GM19023 (cell line): ENCODE measurements around the gene B4GALT2.

ENCODE experiments used
- ATAC-seq: cut with Tn5 transposase; IDR thresholded peaks from one replicate; pipeline ENCODE4 v1.9.1; 2021; ENCODE audit warnings: mild to moderate bottlenecking, moderate library complexity; ENCODE audit not compliant: unreplicated experiment

Gene B4GALT2

DNA sequence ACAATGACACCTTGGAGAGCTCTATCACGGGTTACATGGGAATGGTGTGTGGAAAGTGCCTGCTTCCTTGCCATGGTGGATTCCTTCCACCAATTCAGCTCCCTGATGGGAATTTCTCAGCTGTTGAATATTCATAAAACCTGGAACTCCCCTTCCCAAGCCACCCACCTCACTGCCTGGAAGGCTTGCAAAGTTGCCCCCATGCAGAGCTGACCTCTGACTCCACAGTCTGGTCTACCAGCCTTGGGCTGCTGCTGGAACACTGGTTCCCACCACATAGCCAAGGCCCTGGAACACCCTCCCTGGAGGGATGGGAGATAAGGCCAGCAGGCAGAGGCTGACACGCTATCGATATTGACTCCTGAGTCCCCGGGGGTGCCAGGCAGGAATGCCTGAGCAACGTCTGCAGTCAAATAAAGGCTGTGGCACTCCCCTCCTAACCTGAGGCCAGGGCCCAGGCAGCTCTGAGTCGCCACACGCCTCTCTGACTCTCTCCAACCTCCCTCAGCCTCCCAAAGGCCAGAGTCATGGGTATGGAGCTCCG is 21.2 kb downstream of the B4GALT2 start:
- ATAC-seq, result no peak

DNA sequence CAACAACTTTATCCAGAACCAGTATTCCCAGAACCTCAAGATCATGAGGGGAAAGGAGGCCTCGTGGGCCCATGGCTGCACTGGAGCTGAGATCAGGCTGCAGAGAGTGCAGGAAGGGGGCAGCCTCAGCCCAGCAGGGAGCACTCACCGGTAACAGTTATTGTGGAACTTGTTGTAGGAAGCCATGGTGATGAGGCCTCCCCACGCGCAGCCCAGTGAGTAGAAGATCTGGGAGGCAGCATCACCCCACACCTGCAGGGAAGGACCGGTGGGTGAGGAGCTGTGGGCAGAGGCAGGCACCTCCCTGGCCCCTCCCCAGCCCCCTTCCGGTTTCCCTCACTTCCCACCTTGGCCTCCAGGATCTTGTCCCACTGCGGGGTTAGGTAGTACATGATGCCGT is 23.2 kb downstream of the B4GALT2 start:
- no peak for ATAC-seq

- ATAC-seq, result no peak
Measured at GRCh38 chr1:44002606-44003157, 23.7 kb downstream of the B4GALT2 start.

GRCh38 chr1:44008259-44008658 is 29.2 kb downstream of the B4GALT2 start:
- ATAC-seq, result no peak

GRCh38 chr1:44010935-44011471 is 32.0 kb downstream of the B4GALT2 start:
- no peak for ATAC-seq

DNA sequence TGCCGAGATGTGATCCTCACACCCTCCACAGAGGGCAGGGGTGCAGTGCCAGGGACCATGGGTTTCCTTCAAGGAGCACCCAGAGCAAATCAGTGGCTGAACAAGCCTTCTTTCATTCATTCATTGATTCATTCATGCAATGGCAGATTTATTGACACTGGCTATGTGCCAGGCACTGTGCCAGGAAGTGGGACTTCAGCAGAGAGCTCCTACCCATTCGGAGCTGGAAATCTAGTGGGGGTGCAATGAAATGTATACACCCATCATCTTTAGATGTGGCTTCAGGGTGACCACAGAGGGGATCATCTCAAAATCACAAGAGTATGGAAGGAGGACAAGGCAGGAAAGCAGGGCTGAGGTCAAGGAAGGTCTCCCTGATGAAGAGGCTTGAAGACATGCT is 33.4 kb downstream of the B4GALT2 start:
- no peak for ATAC-seq

GRCh38 chr1:44012941-44013609 is 34.1 kb downstream of the B4GALT2 start:
- no peak for ATAC-seq

DNA sequence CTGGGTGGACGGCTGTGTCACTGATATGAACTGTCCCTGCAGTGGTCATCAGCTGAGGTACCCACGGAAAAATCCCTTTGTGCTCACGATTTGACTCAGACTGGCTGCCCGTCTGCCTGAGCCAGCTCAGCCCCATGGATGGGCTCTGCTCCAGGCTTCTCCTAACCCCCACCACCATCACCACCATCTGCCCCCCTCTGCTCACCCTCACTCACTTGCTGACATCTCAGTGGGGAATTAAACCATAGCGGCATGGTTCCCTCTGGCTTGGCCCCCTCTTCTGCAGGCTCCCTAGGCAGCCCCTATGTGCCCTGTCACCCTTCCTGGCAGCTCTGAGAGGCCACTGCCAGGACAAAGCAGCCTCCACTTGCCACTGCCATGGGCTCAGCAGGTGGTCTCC is 34.9 kb downstream of the B4GALT2 start:
- ATAC-seq, result no peak

- ATAC-seq, result no peak
Measured at GRCh38 chr1:44014365-44015104, 35.5 kb downstream of the B4GALT2 start.

DNA sequence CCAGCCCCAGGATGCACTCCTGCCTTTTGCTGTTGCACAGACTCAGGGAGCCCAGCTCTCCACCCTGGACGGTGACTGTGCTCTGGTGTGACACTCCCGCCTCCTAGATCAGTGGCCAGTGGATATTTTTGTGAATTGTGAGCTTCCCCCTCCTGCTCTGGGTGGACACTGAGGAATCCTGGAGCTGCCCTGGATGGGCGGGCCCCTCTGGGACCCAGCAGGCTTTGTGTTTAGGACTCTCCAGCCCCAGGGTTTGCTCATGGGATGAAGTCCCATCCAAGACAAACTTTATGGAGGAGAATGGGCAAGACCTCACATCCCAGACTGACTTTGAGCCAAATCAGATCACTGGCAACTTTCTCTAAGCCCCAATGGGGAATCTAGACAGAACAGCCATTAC is 36.2 kb downstream of the B4GALT2 start:
- ATAC-seq, result no peak

DNA sequence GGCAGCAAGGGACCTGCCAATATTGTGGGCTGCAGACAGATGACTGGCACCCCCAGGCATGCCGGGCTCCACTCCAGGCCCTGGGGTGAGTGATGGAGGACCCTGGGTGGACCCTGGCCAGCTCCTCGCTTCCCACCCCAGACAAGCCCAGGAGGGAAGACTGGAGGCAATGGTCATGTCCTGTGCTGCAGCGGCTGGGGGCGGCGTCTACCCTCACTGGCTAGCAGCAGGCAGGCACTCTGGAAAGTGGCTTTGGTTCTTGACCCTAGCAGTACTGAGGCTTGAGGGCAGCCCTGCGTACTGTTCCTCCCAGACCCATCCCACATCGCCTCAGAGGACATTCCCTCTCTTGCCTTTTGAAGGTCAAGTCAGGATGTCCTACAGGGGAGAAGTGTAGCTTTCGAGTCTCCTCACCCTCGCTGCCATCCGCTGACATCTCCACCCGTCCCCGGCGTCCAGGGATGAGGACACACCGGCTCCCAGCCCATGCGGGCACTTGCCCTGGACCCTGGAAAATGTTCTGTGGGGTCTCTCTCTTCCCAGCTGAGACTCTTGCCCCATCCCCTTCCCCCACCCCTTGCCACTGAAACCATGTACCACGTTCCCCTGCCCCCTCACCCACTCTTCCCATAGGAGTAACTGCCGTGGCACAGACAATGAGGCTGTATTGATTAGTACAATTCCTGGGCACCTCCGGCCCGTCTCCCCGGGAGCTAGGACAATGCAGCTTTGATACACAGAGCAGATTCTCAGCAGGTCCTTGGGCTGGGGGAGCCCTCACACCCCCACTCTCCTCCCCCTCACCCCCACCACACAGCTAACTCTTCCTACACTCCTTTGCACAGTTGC is 37.3 kb downstream of the B4GALT2 start:
- ATAC-seq, result no peak

GRCh38 chr1:44016890-44017400 is 37.9 kb downstream of the B4GALT2 start:
- no peak for ATAC-seq

GRCh38 chr1:44019466-44019948 is 40.5 kb downstream of the B4GALT2 start:
- ATAC-seq, result no peak

DNA sequence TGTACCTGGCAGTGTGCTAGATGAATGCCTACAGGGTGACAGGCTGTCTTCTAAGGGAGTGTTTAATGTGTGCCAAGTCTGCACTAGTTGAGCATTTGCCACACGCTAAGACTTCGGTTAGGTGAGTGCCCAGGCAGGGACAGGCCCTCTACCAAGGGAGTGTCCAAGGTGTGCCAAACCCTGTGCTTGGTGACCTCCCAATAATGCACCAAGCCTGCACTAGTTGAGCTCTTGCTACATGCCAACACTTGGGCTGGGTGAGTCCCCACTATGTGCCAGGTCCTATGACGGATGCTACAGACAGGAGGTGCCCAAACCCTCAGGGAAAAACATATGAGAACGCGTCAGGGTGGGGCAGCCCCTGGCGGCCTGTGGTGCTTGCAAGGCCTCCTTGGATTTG is 41.5 kb downstream of the B4GALT2 start:
- no peak for ATAC-seq

DNA sequence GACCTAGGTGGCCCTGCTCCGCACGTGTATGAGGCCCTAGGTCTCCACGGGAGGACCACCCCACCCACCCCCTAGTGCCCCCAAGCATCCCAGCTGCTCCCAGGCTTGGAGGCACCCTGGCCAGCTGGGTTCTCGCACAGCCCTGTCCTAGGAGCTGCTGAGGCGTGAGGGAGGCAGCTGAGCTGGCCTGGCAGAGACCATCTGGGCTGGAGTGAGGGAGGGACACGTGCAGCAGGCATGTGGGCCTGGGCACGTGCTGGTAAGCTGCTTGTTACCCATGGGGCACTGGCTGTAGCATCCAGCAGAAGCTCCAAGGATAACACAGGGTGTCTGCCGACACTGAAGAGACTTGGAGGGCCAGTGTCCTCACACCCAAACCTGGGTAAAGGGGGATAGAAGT is 42.1 kb downstream of the B4GALT2 start:
- no peak for ATAC-seq

DNA sequence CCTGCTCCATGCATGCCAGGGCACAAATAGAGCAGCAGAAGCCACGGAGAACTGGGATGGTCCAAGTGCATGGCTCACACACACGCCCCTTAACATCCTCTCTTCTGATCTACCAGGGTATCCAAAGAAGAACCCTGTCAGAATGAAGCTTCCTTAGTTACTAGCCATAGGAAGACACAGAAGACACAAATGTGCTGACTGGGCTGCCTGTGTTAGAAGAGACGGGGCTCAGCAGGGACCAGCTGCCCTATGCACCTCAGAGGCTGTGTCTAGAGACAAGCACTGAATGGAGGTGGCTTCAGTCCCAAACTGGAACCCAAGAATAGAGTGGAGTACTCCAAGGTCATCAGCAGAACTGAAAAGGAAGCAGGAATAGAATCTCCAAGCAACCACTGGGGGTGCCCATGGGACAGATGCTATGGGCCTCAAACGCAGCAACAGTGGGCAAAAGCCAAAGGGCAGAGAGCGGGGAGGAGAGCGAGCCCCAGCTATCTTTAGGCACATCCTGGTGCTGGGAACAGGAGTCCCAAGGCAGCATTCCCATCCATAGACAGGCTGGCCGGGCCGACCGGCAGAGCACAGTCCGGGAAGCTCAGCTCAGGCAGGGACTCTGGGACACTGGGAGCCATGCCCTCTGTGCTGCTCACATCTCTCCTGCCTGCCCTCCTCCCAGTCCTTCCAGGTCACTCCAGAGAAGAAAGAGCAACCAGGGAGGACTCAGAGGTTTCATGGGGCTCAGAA is 42.7 kb downstream of the B4GALT2 start:
- no peak for ATAC-seq

DNA sequence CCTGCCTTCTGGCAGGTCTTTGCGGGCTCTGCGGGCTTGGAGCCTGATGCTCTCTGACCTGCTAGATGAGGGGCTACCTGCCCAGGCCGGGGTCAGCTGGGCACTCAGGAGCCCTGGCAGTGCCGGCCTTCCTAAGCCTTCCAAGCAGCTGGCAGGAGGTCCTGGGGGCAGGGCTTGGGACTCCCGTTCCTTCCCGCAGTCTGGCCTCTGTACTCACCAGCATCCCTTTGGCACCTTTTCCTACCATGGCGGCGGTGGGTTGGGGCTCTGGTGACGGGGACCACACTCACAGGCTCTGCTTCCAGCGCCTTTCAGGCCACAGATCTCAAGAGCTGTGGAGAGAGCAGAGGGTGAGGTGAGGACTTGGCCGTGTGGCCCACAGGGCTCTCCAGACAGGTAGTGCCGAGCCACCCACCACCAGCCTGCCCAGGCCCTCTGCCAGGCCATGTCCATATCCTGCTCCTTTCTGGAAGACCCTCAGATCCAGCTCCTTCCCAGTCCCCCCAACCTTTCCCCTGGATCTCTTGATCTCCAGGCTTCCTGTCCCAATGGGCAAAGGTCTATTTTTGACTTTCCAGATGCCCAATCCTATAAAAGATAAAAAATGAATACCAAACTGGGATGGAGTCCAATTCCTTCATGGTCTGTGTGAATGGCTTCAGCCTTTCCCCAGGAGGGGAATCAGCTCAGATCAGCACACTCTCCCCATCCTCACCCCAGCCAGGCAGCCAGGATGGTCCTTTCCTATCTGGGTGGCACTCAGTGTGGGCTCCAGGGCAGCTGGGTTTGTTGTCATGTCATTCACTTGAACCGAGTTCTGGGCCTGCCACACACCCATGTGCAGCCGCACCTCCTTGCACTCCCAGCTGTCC is 45.3 kb downstream of the B4GALT2 start:
- ATAC-seq, result no peak

DNA sequence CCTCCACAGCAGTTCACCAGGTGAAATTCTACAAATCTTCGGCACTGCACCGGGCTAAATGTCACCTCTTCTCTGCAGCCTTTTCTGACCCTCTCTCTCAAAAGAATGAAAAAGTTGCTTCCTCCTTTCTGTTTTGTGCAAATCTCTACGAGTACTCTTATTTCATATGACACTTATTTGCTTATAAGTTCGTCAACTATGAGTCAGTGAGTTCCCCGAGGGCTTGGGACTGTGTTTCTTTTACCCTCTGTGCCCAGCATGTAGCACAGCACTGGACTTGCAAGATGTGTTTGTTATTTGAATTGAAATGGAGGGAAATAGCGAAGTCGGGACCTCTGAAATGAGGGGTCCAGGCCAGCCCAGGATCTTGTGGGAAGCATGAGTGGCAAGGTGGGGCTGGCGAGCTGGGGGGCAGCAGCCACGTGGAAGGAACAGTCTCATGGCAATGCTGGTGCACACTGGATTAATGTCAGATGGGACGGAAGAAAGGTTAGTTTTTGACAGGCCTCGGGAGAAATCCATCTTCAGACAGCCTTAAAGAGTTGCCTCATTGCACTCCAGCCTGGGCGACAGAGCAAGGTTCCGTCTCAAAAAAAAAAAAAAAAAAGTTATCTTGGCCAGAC is 46.0 kb downstream of the B4GALT2 start:
- no peak for ATAC-seq
